Left lung (tissue), 10 donors: ENCODE data around the gene ALKBH8. TPM values are rescaled to one million over a fixed set of nuclear protein-coding genes. Genes with fewer than 3 reads are reported as not detected.

Experiments used
- ATAC-seq: fragments of 200-7000 bp; cut with Tn5 transposase; one replicate; pipeline ENCODE4 v1.9.1; 2020; ENCODE audit warnings: moderate library complexity
- DNase-seq, 4 donors: peaks; one replicate each; pipeline ENCODE4 v3.0.0-alpha.2; 2013 to 2020
- H3K27ac ChIP-seq, 2 donors: fragments of 200-600 bp; sonication (generic) in 1 of 2; one replicate each; pipeline versions ENCODE4 v1.5.0 to v1.8.0; 2020 to 2021
- H3K27me3 ChIP-seq, 2 donors: fragments of 200-600 bp; sonication (generic) in 1 of 2; one replicate each; pipeline versions ENCODE4 v1.5.0 to v1.8.0; 2020 to 2021
- H3K36me3 ChIP-seq, 2 donors: fragments of 200-600 bp; sonication (generic) in 1 of 2; one replicate each; pipeline versions ENCODE4 v1.5.0 to v1.8.0; 2020 to 2021
- H3K4me1 ChIP-seq, 2 donors: fragments of 200-600 bp; one replicate each; pipeline ENCODE4 v1.8.0; 2021
- H3K4me3 ChIP-seq, 2 donors: fragments of 200-600 bp; sonication (generic) in 1 of 2; one replicate each; pipeline versions ENCODE4 v1.5.0 to v1.8.0; 2020 to 2021; ENCODE audit warnings: mild to moderate bottlenecking in 1 of 2
- H3K9me3 ChIP-seq, 2 donors: fragments of 200-600 bp; sonication (generic) in 1 of 2; one replicate each; pipeline versions ENCODE4 v1.5.0 to v1.8.0; 2020 to 2021
- intact Hi-C, 2 donors: fragments of 100-400 bp; cut with DNase I; formaldehyde crosslinking; loops; one replicate each; pipeline versions ENCODE4 v1.11.2 to v1.14.2; 2022
- polyA plus RNA-seq, 6 donors: library from polyadenylated mRNA; unstranded; fragments of 120-200 nt; gene quantifications; one replicate each; pipeline ENCODE4 v1.2.1, GENCODE V29; 2013; ENCODE audit not compliant: insufficient read length in 6 of 6
- total RNA-seq, 2 donors: library from RNA; stranded (reverse); fragmentation: NEBNext Ultra II Directional; extraction: Animal tissue kit (Norgen Biotek cat#: 25700); gene quantifications; one replicate each; pipeline ENCODE4 v1.2.1, GENCODE V29; 2021
- TF ChIP-seq, protein P1 (sequence below), 2 donors: fragments of 200-600 bp; sonication (generic) in 1 of 2; IDR thresholded peaks; one replicate each; pipeline versions ENCODE4 v1.5.0 to v1.8.0; 2021; ENCODE audit warnings: antibody characterized with exemption in 2 of 2
- donor health status: DM: no; HTN: yes; CAD: no.
- donor health status: DM: no; HTN: no; CAD: no.

Gene ALKBH8
- total and polyA plus RNA-seq, 8 donors = 6.5 to 16.5 (median 14.8) TPM

DNA sequence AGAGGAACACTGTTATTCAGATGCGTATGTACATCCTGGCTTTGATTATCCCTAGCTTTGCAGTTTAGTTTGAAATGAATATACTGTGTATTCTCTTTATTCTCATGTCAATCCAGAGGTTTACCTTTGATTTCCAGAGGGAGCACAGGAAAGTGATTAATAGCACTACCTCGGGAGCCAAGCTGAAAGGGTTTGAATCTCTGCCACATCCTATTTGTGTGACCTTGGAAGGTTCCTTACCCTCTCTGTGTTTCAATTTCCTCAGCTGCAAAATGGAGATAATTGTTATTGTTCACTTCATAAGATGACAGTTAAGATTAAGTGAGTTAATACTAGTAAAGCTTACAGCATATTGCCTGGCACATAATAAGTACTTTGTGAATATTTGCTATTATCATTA is 43.3 kb upstream of the ALKBH8 start:
- no peak overlapping the region for H3K4me3 ChIP-seq
- intact Hi-C loops = no loop called here
- TF ChIP-seq, protein P1, sequence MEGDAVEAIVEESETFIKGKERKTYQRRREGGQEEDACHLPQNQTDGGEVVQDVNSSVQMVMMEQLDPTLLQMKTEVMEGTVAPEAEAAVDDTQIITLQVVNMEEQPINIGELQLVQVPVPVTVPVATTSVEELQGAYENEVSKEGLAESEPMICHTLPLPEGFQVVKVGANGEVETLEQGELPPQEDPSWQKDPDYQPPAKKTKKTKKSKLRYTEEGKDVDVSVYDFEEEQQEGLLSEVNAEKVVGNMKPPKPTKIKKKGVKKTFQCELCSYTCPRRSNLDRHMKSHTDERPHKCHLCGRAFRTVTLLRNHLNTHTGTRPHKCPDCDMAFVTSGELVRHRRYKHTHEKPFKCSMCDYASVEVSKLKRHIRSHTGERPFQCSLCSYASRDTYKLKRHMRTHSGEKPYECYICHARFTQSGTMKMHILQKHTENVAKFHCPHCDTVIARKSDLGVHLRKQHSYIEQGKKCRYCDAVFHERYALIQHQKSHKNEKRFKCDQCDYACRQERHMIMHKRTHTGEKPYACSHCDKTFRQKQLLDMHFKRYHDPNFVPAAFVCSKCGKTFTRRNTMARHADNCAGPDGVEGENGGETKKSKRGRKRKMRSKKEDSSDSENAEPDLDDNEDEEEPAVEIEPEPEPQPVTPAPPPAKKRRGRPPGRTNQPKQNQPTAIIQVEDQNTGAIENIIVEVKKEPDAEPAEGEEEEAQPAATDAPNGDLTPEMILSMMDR (IDR thresholded peaks at IDR 0.05) = no peak
- H3K36me3 ChIP-seq = no peaks in the 10 kb centered on the region
- no peaks in the 10 kb centered on the region for H3K4me1 ChIP-seq
- ATAC-seq (no peak), DNase-seq (no peak)
- peaks cover 0 to 30% of the 10 kb centered on the region in 2 donors for H3K27me3 ChIP-seq
- H3K9me3 ChIP-seq = no peaks in the 10 kb centered on the region
- no peak overlapping the region for H3K27ac ChIP-seq

DNA sequence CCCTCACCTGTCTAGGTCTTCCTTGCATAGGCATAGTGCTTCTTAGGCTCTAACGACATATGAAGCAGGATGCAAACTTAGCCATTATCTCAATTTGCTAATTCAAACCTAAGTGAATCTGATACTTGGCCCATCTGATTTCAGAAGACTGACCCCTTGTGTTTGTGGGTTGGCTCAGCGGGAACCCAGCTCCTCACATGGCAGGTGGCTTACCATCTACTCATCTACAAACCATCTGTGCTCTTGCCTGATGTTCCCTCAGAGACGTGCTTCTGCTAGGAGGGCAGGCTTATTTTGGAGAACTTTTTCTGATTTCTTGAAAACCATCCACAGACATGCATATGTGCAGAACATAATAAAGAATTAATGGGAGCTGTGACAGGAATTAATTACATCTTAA is 40.6 kb upstream of the ALKBH8 start:
- no peaks in the 10 kb centered on the region for H3K36me3 ChIP-seq
- no peak overlapping the region for H3K4me3 ChIP-seq
- intact Hi-C loops = no loop called here
- H3K9me3 ChIP-seq = no peaks in the 10 kb centered on the region
- DNase-seq (no peak), ATAC-seq (no peak)
- peaks cover 0 to 45% of the 10 kb centered on the region in 2 donors for H3K27me3 ChIP-seq
- no peak overlapping the region for H3K27ac ChIP-seq
- H3K4me1 ChIP-seq = no peaks in the 10 kb centered on the region
- TF ChIP-seq, protein P1 (IDR thresholded peaks at IDR 0.05) = no peak

DNA sequence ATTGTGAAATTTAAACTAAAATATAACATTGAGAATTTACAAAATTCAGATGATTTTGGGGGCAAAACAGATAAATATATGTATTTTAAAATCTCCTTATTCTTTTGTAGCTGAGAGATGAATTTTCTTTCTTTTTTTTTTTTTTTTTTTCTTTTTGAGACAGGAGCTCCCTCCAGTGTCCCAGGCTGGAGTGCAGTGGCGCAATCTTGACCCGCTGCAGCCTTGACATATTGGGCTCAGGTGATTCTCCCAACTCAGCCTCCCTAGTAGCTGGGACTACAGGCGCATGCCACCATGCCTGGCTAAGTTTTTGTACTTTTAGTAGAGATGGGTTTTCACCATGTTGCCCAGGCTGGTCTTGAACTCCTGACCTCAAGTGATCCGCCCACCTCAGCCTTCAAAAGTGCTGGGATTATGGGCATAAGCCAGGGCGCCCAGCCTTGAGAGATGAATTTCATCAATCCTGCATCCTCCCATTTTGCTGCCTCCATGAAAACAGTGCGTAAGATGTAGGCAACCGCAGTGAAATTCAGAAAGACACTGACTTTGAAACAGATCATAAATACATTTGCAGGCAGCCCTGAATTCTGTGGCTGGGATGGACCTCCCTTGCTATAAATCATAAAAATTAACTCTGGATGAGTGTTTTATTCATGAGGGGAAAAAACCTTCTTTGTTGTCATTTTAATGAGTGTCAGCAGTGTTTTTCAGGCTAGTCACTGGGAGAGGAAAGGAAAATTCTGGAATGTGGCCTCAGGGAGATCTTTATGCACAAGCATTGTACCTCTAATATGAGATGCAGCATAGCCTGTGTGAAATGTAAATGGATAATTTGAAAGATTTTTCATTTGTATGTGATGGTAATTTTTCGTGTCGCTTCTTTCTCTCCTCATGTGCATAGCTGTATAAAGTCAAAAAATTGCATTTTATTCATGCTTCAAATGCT is 39.8 kb upstream of the ALKBH8 start:
- Histone ChIP-seq H3K27ac (no peak overlapping the region), H3K36me3 (no peaks in the 10 kb centered on the region), H3K27me3 (peaks cover 0 to 45% of the 10 kb centered on the region in 2 donors), H3K4me3 (no peak overlapping the region), H3K9me3 (no peaks in the 10 kb centered on the region), H3K4me1 (no peaks in the 10 kb centered on the region)
- TF ChIP-seq, protein P1 (IDR thresholded peaks at IDR 0.05) = no peak
- no peak for ATAC-seq
- intact Hi-C loops = no loop called here
- DNase-seq = no peak

DNA sequence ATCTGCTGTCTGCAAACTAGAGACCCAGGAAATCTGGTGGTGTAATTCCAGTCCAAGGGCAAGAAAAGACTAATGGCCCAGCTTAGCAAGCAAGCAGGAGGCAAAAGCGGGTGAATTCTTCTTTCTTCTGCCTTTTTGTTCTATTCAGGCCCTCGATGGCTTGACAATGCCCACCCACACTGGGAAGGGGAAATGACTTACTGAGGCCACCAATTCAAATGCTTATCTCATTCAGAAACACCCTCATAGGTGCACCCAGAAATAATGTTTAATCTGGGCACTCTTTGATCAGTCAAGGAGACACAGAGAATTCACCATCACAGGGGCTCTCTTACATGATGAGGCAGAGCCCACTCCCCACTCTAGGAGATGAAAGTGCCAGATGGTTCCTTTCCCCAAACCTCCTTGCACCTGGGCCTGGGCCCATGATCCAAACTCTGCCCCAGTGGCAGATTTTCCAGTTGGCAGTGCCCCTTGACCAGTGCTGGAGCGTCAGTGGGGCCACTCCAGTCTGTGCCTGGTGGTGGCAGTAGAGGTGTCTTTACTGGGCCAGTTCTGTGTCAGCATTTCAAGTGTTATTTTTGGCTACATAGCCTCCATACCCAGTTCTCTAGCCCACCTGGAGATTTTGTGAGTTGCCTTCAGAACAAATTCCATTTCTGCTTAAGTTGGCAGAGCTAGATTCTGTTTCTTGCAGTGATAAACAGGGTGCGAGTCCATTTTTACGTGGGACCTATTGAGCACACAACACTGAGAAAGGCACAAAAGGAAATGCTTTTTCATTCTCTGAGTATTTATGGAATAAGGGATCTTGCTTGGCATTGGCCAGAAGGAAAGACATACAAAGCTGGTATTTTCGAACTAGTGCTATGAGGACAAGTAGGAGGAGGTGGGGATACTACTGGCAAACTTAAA is 32.9 kb upstream of the ALKBH8 start:
- peak; percentile 93 for ATAC-seq
- intact Hi-C loops = no loop called here
- Histone ChIP-seq H3K27ac (no peak overlapping the region), H3K9me3 (no peaks in the 10 kb centered on the region), H3K27me3 (peaks cover 3 to 64% of the 10 kb centered on the region in 2 donors), H3K4me1 (no peaks in the 10 kb centered on the region), H3K36me3 (no peaks in the 10 kb centered on the region), H3K4me3 (no peak overlapping the region)
- TF ChIP-seq, protein P1 (IDR thresholded peaks at IDR 0.05) = peak; percentile 28 to 45
- DNase-seq = no peak

DNA sequence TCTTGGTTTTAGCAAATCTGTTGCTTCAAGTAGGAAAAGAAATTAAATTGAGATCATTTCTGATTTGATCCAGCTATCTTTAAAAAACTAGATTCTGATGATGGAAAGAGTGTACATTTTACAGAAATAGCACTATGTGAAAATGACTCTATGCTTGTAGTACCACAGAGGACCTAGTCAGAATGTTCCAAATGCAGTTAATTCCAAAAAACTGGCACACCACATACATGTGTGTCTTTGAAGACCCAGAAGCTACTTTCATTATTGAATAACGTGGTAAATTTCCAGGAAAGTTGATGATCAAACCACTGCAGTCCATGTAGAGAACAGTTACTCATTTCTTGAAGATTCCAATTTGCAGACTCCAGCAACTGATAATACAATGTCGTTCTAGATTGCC is 29.2 kb upstream of the ALKBH8 start:
- peaks cover 10 to 19% of the 10 kb centered on the region in 2 donors for H3K4me1 ChIP-seq
- no peaks in the 10 kb centered on the region for H3K9me3 ChIP-seq
- no peak overlapping the region for H3K4me3 ChIP-seq
- TF ChIP-seq, protein P1 (IDR thresholded peaks at IDR 0.05) = no peak
- DNase-seq = no peak
- ATAC-seq = no peak
- intact Hi-C loops = no loop called here
- peaks cover 27 to 87% of the 10 kb centered on the region in 2 donors for H3K27me3 ChIP-seq
- no peak overlapping the region for H3K27ac ChIP-seq
- H3K36me3 ChIP-seq = no peaks in the 10 kb centered on the region
